Caco-2 (cell line): ENCODE results near the gene FUT6. TPM values are rescaled to one million over a fixed set of nuclear protein-coding genes. Genes with fewer than 3 reads are reported as not detected.

Experiments
- BruUV-seq: library from RNA; stranded (reverse); fragments of 400-500 nt; replicated peaks from 2 replicates; lab custom pipeline; 2021; lab: Mats Ljungman, UMichigan
- CTCF ChIA-PET: fragments of 300-600 bp; sonication (Branson Sonifier 250); formaldehyde crosslinking; loops from one replicate; lab custom pipeline; 2022; ENCODE audit warnings: antibody characterized with exemption; lab: Charles Lee
- POLR2A ChIA-PET: fragments of 300-600 bp; sonication (Branson Sonifier 250); formaldehyde crosslinking; loops from one replicate; lab custom pipeline; 2022; ENCODE audit warnings: antibody characterized with exemption; lab: Charles Lee
- DNase-seq, 2 experiments: peaks; one replicate each; pipeline versions ENCODE4 v3.0.0 to v3.0.0-alpha.2; 2020 to 2022
- H3K27me3 ChIP-seq: replicated peaks from 2 replicates; pipeline ENCODE4 v1.6.0; 2011; ENCODE audit warnings: low read length; ENCODE audit not compliant: control insufficient read depth, insufficient read depth
- H3K36me3 ChIP-seq: 2 replicates; pipeline ENCODE4 v1.5.1; 2011; ENCODE audit warnings: low read length; ENCODE audit not compliant: control insufficient read depth, insufficient read depth
- H3K4me1 ChIP-seq: fragments of 250-450 bp; sonication (Bioruptor Pico); 2 replicates; pipeline ENCODE4 v1.5.1; 2020; ENCODE audit warnings: mild to moderate bottlenecking
- H3K4me3 ChIP-seq: 2 replicates; pipeline ENCODE4 v1.5.1; 2011; ENCODE audit warnings: low read depth, mild to moderate bottlenecking, control low read depth, low read length
- H3K9me3 ChIP-seq: fragments of 250-450 bp; sonication (Bioruptor Pico); 2 replicates; pipeline ENCODE4 v1.5.1; 2020; ENCODE audit warnings: mild to moderate bottlenecking, moderate library complexity
- H3K27ac Mint-ChIP-seq: one replicate; pipeline ENCODE4 v1.8.0; 2022; ENCODE audit warnings: mixed read lengths; ENCODE audit not compliant: unreplicated experiment
- H3K27me3 Mint-ChIP-seq: one replicate; pipeline ENCODE4 v1.8.0; 2022; ENCODE audit warnings: mixed read lengths; ENCODE audit not compliant: insufficient read depth, unreplicated experiment
- H3K36me3 Mint-ChIP-seq: one replicate; pipeline ENCODE4 v1.8.0; 2022; ENCODE audit warnings: mild to moderate bottlenecking, mixed read lengths; ENCODE audit not compliant: insufficient read depth, unreplicated experiment
- H3K4me1 Mint-ChIP-seq: one replicate; pipeline ENCODE4 v1.8.0; 2022; ENCODE audit warnings: low read depth, mixed read lengths; ENCODE audit not compliant: unreplicated experiment
- H3K4me3 Mint-ChIP-seq: one replicate; pipeline ENCODE4 v1.8.0; 2022; ENCODE audit warnings: mild to moderate bottlenecking, moderate library complexity, mixed read lengths; ENCODE audit not compliant: unreplicated experiment
- H3K9me3 Mint-ChIP-seq: one replicate; pipeline ENCODE4 v1.8.0; 2022; ENCODE audit warnings: mixed read lengths; ENCODE audit not compliant: unreplicated experiment
- CTCF ChIP-seq, 2 experiments: fragments of 200-600 bp in 1 of 2; IDR thresholded peaks; 1 replicate in 1 of 2; 2 replicates in 1 of 2; pipeline versions ENCODE4 v1.5.1 to v1.8.0; 2011 to 2022; ENCODE audit warnings: antibody characterized with exemption in 1 of 2, control low read depth in 1 of 2, inconsistent platforms in 1 of 2, low read depth in 1 of 2, low read length in 1 of 2, mild to moderate bottlenecking in 1 of 2, moderate library complexity in 1 of 2; ENCODE audit not compliant: insufficient read depth in 1 of 2, severe bottlenecking in 1 of 2, unreplicated experiment in 1 of 2
- intact Hi-C: fragments of 100-400 bp; cut with micrococcal nuclease; formaldehyde crosslinking; loops from one replicate; pipeline ENCODE4 v1.10.0; 2022; ENCODE audit not compliant: unreplicated experiment
- total RNA-seq: library from RNA; stranded (reverse); gene quantifications from 2 replicates; pipeline ENCODE4 v1.2.3, GENCODE V29; 2022

FUT6 gene
- total RNA-seq, 1 experiment from 2014 or later = not detected

- no peak for TF ChIP-seq CTCF (IDR thresholded peaks at IDR 0.05; ENCODE audit: insufficient read depth in 1 of 2, low read depth in 1 of 2, low read length in 1 of 2, severe bottlenecking in 1 of 2, unreplicated experiment in 1 of 2)
- no peaks in the 10 kb centered on the region for H3K36me3 Mint-ChIP-seq
- intact Hi-C loops = no loop called here
- Histone ChIP-seq H3K36me3 (no peaks in the 10 kb centered on the region), H3K27me3 (no peaks in the 10 kb centered on the region), H3K4me1 (0 out of 2 replicates have a peak, but pooled peaks cover 3% of the 10 kb centered on the region), H3K9me3 (no peaks in the 10 kb centered on the region), H3K4me3 (no peak overlapping the region)
- no peaks in the 10 kb centered on the region for H3K9me3 Mint-ChIP-seq
- BruUV-seq = no TSS peak
- no peak for DNase-seq
- H3K27ac Mint-ChIP-seq = no peak overlapping the region
- CTCF ChIA-PET = interaction anchor here (0.5 kb wide), 1 partner anchor 471 kb away, joined by 3 read pairs; no protein-coding TSS in a partner anchor
- no peaks in the 10 kb centered on the region for H3K27me3 Mint-ChIP-seq
- POLR2A ChIA-PET = no interaction called here
- H3K4me1 Mint-ChIP-seq = no peaks in the 10 kb centered on the region
- no peak overlapping the region for H3K4me3 Mint-ChIP-seq
Measured at GRCh38 chr19:5800361-5801270, 38.9 kb downstream of the FUT6 start.

- intact Hi-C loops = no loop called here
Measured at GRCh38 chr19:5799247-5800241, 40.0 kb downstream of the FUT6 start.

More at GRCh38 chr19:5799247-5800241, 40.0 kb downstream of the FUT6 start:
- Mint-ChIP-seq H3K27ac (peak overlapping the region; percentile 71), H3K9me3 (no peaks in the 10 kb centered on the region), H3K4me1 (no peaks in the 10 kb centered on the region), H3K4me3 (no peak overlapping the region), H3K27me3 (no peaks in the 10 kb centered on the region), H3K36me3 (no peaks in the 10 kb centered on the region)
- Histone ChIP-seq H3K4me3 (no peak overlapping the region), H3K36me3 (no peaks in the 10 kb centered on the region), H3K4me1 (0 out of 2 replicates have a peak, but pooled peaks cover 3% of the 10 kb centered on the region), H3K27me3 (no peaks in the 10 kb centered on the region), H3K9me3 (no peaks in the 10 kb centered on the region)
- no TSS peak for BruUV-seq
- ChIA-PET CTCF (interaction anchor here (0.6 kb wide), 1 partner anchor 76 kb away, joined by 3 read pairs; no protein-coding TSS in a partner anchor), POLR2A (no interaction called here)
- DNase-seq = no peak
- no peak for TF ChIP-seq CTCF (IDR thresholded peaks at IDR 0.05; ENCODE audit: insufficient read depth in 1 of 2, low read depth in 1 of 2, low read length in 1 of 2, severe bottlenecking in 1 of 2, unreplicated experiment in 1 of 2)
